Immature natural killer cell (primary cell): Measurements from ENCODE around the gene QKI. TPM values are rescaled to one million over a fixed set of nuclear protein-coding genes. Genes with fewer than 3 reads are reported as not detected.

ENCODE experiments used
- DNase-seq, 3 donors: peaks; one replicate each; pipeline ENCODE4 v3.0.0; 2022; ENCODE audit warnings: mixed read lengths in 1 of 3
- H3K27ac Mint-ChIP-seq, 6 donors: one replicate each; pipeline ENCODE4 v1.8.0; 2020; ENCODE audit warnings: mixed read lengths in 6 of 6, mild to moderate bottlenecking in 5 of 6, inconsistent platforms in 4 of 6, moderate library complexity in 3 of 6
- H3K27me3 Mint-ChIP-seq, 3 donors: one replicate each; pipeline ENCODE4 v1.8.0; 2020 to 2021; ENCODE audit warnings: low read depth in 3 of 3, mild to moderate bottlenecking in 3 of 3, mixed read lengths in 3 of 3, moderate library complexity in 3 of 3, inconsistent platforms in 1 of 3
- H3K36me3 Mint-ChIP-seq, 3 donors: one replicate each; pipeline ENCODE4 v1.8.0; 2020; ENCODE audit warnings: mixed read lengths in 3 of 3, inconsistent platforms in 2 of 3, mild to moderate bottlenecking in 2 of 3
- H3K4me1 Mint-ChIP-seq, 2 donors: one replicate each; pipeline ENCODE4 v1.8.0; 2020; ENCODE audit warnings: inconsistent platforms in 2 of 2, mild to moderate bottlenecking in 2 of 2, mixed read lengths in 2 of 2, moderate library complexity in 1 of 2
- H3K4me3 Mint-ChIP-seq, 5 donors: one replicate each; pipeline ENCODE4 v1.8.0; 2020; ENCODE audit warnings: mild to moderate bottlenecking in 5 of 5, mixed read lengths in 5 of 5, inconsistent platforms in 3 of 5, moderate library complexity in 3 of 5
- H3K9me3 Mint-ChIP-seq, 6 donors: one replicate each; pipeline ENCODE4 v1.8.0; 2020; ENCODE audit warnings: mild to moderate bottlenecking in 6 of 6, mixed read lengths in 6 of 6, inconsistent platforms in 4 of 6, moderate library complexity in 3 of 6
- polyA plus RNA-seq, 3 donors: library from polyadenylated mRNA; unstranded; fragments of 300-500 nt; fragmentation: Illumina TruSeq; gene quantifications; one replicate each; pipeline ENCODE4 v1.2.3, GENCODE V29; 2021

Gene QKI
- polyA plus RNA-seq, 3 donors from 2014 or later, result 12.3 to 29.1 (median 21.1) TPM

DNA sequence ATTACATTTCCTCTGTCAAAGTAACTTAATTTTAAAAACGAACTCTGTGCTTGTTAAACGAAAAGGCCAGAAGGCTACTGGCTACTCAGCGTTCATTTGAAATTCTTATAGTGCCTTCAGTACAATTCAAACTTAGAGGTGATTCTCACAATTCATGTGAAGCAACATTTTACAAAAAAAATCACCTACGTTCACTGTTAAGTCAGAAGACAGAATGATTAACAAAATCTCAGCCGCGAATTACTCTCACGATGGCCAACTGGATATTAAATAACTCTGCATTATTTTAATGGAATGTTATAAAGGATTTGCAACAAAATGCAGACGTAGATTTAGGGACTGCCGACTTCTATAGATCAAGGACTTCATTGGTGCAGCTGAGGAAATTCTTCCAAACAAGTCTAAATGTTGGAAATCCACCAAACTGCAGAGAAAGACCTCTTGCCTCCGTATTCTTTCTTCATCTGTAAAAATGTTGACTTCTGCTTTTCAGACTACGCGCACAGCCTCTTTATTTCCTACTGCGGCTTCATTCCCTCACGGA lies 1.6 kb upstream of the QKI start:
- H3K27me3 Mint-ChIP-seq, result peaks cover 11 to 27% (median 17%) of the 10 kb centered on the region in 3 donors
- peak overlapping the region; percentile 77 to 98 (median 90) for H3K27ac Mint-ChIP-seq
- no peaks in the 10 kb centered on the region for H3K9me3 Mint-ChIP-seq
- H3K36me3 Mint-ChIP-seq, result peaks cover 0 to 3% (median 0%) of the 10 kb centered on the region in 3 donors
- peaks cover 26 to 34% of the 10 kb centered on the region in 2 donors for H3K4me1 Mint-ChIP-seq
- H3K4me3 Mint-ChIP-seq, result peak overlapping the region; percentile 86 to 96 (median 89)
- no peak for DNase-seq

GRCh38 chr6:163413345-163414116 lies 987 bp upstream of the QKI start:
- peak overlapping the region; percentile 87 to 98 (median 96) for H3K27ac Mint-ChIP-seq
- peak overlapping the region; percentile 86 to 96 (median 89) for H3K4me3 Mint-ChIP-seq
- no peaks in the 10 kb centered on the region for H3K9me3 Mint-ChIP-seq
- peaks cover 15 to 27% (median 17%) of the 10 kb centered on the region in 3 donors for H3K27me3 Mint-ChIP-seq
- peaks cover 0 to 3% (median 0%) of the 10 kb centered on the region in 3 donors for H3K36me3 Mint-ChIP-seq
- peaks cover 30 to 41% of the 10 kb centered on the region in 2 donors for H3K4me1 Mint-ChIP-seq
- peak; percentile 94 to 95 (median 95) for DNase-seq

DNA sequence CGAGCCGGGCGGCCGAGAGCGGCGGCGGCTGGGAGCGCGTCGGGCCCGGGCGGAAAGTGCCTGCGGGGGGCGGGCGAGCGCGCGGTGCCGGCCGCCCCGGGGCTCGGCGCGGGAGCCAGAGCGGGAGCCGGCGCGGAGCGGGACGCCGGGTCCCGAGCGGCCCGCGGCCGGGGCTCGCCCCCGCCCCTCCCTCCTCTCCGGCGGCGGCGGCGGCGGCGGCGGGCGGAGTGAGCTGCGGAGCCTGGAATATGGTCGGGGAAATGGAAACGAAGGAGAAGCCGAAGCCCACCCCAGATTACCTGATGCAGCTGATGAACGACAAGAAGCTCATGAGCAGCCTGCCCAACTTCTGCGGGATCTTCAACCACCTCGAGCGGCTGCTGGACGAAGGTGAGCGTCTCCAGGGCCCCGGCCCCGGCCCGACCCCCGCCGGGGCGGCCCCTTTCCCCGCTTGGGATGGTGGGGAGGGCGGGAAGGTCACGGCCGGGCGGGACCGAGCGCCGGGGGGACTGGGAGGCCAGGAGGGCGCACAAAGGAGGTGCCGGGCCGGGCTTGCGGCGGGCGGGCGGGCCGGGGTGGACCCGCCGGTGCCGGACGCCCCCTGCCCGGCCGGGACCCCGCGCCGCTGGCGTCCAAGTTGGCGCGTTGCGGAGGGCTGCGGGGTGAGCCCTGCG lies 565 bp downstream of the QKI start:
- peak overlapping the region in 5 of 6 donors; percentile 57 to 98 (median 86) for H3K27ac Mint-ChIP-seq
- H3K4me3 Mint-ChIP-seq, result peak overlapping the region; percentile 60 to 87 (median 82)
- H3K4me1 Mint-ChIP-seq, result peaks cover 45 to 56% of the 10 kb centered on the region in 2 donors
- peaks cover 14 to 28% (median 15%) of the 10 kb centered on the region in 3 donors for H3K27me3 Mint-ChIP-seq
- no peaks in the 10 kb centered on the region for H3K9me3 Mint-ChIP-seq
- DNase-seq, result peak in 2 of 3 donors; percentile 22 to 30
- H3K36me3 Mint-ChIP-seq, result peaks cover 0 to 3% (median 0%) of the 10 kb centered on the region in 3 donors

DNA sequence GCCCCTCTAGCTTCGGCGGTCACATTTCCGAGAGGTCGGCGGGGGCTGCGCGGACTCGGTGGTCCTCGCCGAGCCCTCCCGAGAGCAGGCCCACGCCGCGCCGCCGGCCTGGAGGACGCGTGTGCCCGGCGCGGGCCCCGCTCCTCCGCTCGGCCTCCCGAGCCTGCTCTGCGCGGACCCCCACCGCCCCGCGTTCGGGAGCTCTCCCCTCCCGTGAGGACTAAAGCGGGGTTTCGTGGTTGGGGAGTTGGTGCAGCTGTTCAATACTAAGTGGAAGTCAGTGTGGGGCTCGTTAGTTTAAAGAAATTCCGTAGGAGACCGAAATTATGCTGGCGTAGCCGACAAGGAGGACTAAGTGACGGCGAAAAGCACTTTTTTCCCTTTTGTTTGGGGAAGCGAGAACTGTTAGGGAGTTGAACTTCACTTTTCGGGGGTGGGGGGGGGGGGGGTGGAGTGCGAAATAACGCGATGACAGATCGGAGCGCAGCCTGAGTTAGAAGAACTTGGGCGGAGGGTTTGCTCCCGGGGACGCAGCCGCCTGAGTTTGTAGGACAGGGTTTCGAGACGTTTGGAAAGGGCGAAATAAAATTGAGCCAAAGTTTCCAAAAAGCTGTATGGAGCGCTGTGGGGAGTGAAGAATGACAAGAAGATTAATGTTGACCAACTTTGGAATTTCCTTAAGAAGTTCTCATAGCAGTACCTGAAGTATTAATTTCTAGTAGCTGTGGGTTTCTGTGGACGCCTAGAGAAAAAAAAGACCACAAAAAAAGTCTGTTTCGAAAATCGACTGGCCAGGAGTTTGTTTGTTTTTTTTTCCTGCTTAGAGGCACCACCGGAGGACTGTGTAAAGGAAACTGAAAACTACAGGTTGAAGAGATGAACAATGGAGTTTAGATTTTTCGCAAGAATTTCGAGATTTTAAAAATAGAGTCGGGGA lies 1.4 kb downstream of the QKI start:
- H3K27ac Mint-ChIP-seq, result peak overlapping the region; percentile 85 to 98 (median 92)
- H3K4me3 Mint-ChIP-seq, result peak overlapping the region; percentile 81 to 100 (median 90)
- peak; percentile 40 to 46 (median 45) for DNase-seq
- H3K9me3 Mint-ChIP-seq, result no peaks in the 10 kb centered on the region
- H3K4me1 Mint-ChIP-seq, result peaks cover 53 to 64% of the 10 kb centered on the region in 2 donors
- peaks cover 0 to 3% (median 0%) of the 10 kb centered on the region in 3 donors for H3K36me3 Mint-ChIP-seq
- peaks cover 14 to 26% (median 15%) of the 10 kb centered on the region in 3 donors for H3K27me3 Mint-ChIP-seq

DNA sequence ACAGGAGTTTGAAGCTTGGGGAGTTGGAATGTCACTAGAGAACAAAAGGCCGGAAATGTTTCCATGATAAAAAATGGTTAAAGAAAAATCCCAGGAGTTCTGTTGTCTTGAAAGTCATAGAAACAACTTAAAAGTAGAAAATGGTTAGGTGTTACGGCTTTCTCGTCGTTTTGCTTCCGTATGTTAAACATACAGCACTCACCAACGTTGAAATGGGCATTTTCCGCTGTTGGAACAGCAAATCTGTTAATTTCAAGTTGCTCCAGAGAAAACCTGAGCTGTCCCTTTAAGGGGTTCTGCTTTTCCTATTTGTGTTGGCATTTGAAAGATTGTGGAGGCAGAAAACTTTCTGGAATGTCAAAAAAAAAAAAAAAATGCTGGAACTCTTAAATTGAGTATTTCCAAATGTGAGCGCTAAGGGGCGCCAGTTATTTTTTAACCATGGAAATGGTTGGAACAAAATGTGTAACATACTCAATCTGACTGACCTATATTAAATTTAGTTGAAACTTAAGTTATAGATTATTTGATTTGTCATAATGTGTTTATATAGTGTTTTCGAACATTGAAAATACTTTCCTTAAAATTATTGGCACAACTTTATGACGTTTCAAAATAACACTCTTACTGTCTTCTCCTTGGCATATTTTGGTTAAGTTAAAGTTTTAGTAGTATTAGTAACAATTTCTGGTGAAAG lies 2.2 kb downstream of the QKI start:
- Mint-ChIP-seq H3K27me3 (peaks cover 13 to 26% (median 14%) of the 10 kb centered on the region in 3 donors), H3K27ac (peak overlapping the region; percentile 85 to 98 (median 92)), H3K36me3 (no peaks in the 10 kb centered on the region), H3K9me3 (no peaks in the 10 kb centered on the region), H3K4me1 (peaks cover 56 to 70% of the 10 kb centered on the region in 2 donors), H3K4me3 (peak overlapping the region; percentile 81 to 100 (median 90))
- peak; percentile 35 to 46 (median 41) for DNase-seq

DNA sequence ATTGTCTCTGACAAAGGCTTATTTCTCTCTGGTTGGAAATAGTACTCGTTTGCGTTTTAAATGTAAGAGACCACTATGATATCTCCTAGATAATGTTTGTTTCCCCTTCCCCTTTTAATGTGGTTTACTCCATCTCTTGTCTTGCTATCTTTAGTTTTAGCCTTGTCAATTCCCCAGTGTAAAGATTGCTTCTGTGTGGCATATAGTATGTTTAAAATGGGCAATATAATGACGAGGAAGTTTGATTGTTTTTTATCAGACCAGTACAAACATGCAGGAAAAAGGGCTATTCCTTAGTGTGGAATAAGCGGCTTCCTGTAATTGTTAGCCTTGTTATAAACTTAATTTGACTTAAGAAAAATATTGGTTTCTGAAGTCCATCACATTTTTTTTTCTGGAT lies 3.1 kb downstream of the QKI start:
- H3K36me3 Mint-ChIP-seq, result no peaks in the 10 kb centered on the region
- peak overlapping the region; percentile 9 to 100 (median 64) for H3K4me3 Mint-ChIP-seq
- H3K9me3 Mint-ChIP-seq, result no peaks in the 10 kb centered on the region
- peaks cover 57 to 66% of the 10 kb centered on the region in 2 donors for H3K4me1 Mint-ChIP-seq
- H3K27me3 Mint-ChIP-seq, result peaks cover 13 to 26% (median 14%) of the 10 kb centered on the region in 3 donors
- peak overlapping the region; percentile 50 to 98 (median 84) for H3K27ac Mint-ChIP-seq
- DNase-seq, result no peak

DNA sequence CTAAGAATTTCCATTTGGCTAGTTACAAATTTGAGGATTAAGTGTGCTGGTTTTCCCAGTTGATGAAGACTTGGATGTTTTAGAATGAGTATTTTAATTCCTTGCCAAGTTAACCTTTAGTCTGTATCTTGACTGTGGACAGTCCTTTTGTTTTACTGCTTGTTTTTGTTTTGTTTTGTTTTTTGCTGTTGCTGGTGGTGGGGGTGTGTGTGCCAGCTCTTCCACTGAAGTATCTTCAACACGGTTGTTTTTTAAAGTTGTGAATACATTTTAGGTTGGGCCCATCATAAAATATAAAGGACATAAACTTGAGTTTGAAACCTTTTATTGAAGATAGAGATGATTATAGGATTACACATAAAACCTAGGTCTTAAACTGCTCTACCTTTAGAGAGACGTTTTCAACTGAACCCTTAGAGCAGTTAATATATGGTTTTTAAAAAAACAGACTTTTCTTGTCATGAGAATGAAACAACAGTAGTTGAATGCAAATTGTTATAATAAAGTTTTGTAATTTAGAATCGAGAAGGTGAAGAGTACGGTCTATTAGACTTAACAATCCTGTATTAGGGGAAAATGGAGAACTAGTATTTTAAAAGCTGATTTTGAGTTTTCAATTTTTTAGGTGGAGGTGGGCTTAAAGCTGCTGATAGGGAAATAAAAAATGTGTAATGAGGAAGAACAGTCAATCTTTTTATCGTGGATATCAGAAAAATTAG lies 4.0 kb downstream of the QKI start:
- Mint-ChIP-seq H3K27ac (peak overlapping the region in 4 of 6 donors; percentile 53 to 76 (median 72)), H3K4me1 (peaks cover 55 to 64% of the 10 kb centered on the region in 2 donors), H3K9me3 (no peaks in the 10 kb centered on the region), H3K4me3 (peak overlapping the region; percentile 28 to 78 (median 73)), H3K36me3 (no peaks in the 10 kb centered on the region), H3K27me3 (peaks cover 9 to 18% (median 10%) of the 10 kb centered on the region in 3 donors)
- no peak for DNase-seq

DNA sequence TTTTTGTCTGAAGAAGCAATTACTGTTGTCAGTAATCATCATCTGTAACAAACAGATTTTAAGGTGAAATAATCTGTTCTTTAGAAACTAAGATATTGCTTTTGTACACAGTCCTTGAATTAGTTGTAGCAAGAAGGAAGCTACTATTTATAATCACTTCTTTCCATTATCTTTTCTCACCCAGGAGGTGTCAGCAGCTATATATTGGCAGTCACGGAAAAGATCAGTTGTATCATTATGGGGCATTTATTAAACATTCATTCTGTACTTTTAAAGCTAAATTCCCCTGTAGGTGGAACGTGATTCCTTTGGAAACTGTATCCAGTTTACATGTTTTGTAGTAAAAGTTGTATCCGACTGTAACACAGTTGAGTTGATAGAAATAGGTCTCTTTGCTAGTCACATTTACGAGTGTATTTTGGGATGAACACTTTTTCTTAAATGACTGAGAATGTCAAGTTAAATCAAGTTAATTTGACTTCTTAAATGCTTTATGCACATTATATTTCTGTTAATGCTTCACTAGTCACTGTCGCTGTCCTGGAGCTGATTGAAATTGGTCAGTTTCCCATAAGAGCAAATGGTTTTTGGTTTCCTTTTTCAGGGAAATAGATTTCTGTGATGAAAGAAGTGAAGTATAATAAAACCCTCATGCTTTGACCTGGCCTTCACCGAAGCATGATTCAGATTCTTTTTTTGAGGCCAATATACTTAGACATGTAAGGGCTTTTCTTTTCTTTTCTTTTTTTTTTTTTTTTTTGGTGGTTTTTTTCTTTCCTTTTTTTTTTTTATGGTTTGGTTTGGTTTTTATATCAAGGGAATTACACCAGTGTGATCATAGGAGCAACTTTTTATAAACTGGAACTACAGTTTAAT lies 5.1 kb downstream of the QKI start:
- Mint-ChIP-seq H3K27me3 (peaks cover 5 to 13% (median 6%) of the 10 kb centered on the region in 3 donors), H3K36me3 (no peaks in the 10 kb centered on the region), H3K4me3 (peak overlapping the region; percentile 36 to 78 (median 61)), H3K4me1 (peaks cover 57 to 74% of the 10 kb centered on the region in 2 donors), H3K27ac (peak overlapping the region; percentile 26 to 71 (median 53)), H3K9me3 (no peaks in the 10 kb centered on the region)
- no peak for DNase-seq

DNA sequence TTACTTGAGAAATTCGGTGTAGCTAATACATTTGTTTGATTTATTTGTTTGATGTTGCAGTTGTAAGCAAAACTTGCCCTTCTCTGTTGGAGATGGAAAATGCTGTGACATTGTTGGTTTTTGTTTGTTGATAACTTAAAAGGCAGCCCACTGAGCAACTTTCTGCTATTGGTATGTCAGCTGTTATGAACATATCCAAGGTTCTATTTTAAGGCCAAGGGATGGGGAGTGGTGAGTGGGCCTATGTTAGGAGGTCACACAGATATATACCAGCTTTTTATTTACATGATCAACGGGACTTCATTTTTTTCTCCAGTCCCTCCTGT lies 5.7 kb downstream of the QKI start:
- Mint-ChIP-seq H3K4me3 (peak overlapping the region; percentile 20 to 78 (median 49)), H3K36me3 (no peaks in the 10 kb centered on the region), H3K27ac (peak overlapping the region; percentile 26 to 71 (median 44)), H3K9me3 (no peaks in the 10 kb centered on the region), H3K4me1 (peaks cover 61 to 80% of the 10 kb centered on the region in 2 donors), H3K27me3 (peaks cover 5 to 13% (median 6%) of the 10 kb centered on the region in 3 donors)
- no peak for DNase-seq

DNA sequence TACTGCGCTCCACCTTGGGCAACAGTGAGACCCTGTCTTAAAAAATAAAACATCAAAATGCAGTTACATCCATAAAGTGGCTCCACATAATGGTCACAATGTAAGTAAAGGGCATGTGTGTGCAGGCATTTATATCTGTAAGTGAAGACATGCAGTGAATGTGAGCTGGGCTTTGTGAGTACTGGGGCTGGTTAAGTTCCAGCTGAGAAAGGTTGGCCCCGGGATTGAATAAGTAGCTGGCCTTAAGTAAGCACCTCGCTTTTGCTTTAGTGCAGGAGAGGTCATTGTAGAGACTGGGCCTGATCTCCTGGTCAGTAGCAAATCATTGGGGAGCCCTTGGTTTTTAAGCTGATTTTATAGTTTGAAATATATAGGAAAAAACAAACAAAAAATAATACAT lies 8.0 kb downstream of the QKI start:
- Mint-ChIP-seq H3K9me3 (no peaks in the 10 kb centered on the region), H3K4me1 (peaks cover 56 to 83% of the 10 kb centered on the region in 2 donors), H3K36me3 (no peaks in the 10 kb centered on the region), H3K4me3 (no peak overlapping the region), H3K27me3 (peaks cover 0 to 3% (median 1%) of the 10 kb centered on the region in 3 donors), H3K27ac (no peak overlapping the region)
- DNase-seq, result no peak

DNA sequence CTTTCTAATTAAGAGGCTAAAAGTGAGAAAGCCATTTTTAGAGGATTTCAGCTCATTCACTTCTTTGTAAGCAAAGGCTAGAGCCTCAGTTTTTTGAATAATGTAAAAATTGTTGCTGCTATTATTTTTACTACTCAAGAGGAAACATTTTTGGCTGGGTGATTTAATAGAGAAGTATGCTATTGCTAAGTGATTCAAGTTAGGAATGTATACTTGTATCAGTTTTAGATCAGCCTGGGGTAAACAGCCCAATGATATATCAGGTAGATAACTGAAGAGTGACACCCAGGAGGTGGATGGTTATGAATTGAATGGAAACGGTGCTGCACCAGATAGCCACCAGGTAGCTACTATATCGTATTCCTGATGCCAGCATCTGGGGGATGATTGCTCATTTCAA lies 9.2 kb downstream of the QKI start:
- Mint-ChIP-seq H3K27ac (no peak overlapping the region), H3K4me1 (peaks cover 56 to 83% of the 10 kb centered on the region in 2 donors), H3K4me3 (no peak overlapping the region), H3K27me3 (peaks cover 0 to 1% (median 0%) of the 10 kb centered on the region in 3 donors), H3K36me3 (no peaks in the 10 kb centered on the region), H3K9me3 (no peaks in the 10 kb centered on the region)
- DNase-seq, result no peak
